ENCODE results near the gene MTTP. TPM values are rescaled to one million over a fixed set of nuclear protein-coding genes. Genes with fewer than 3 reads are reported as not detected.

MTTP gene
- total RNA-seq, 1 donor from 2014 or later = not detected

DNA sequence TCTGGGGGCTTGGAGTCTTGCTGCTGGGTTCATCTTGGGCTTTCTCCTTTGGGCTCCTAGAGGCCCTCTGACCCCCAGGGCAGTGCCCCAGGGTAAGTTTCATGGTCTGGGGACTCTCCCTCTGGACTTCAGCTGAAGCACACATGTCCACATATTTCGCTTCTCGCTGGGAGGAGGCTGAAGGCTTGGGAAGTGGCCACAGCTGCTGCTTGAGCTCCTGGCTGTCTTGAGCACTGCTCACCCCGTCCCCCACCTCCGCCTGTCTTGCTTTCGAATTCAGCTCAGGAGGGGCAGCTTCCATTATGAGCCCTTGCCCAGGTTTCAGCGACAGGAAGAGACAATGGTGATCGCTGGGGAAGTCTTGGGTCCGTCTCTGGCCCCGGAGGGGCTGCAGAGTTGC is 79.3 kb downstream of the MTTP start:
- Mint-ChIP-seq H3K36me3 (ENCODE audit: unreplicated experiment) (peaks cover 4% of the 10 kb centered on the region), H3K4me3 (ENCODE audit: unreplicated experiment) (no peak overlapping the region), H3K4me1 (ENCODE audit: low read depth, unreplicated experiment) (peaks cover 2% of the 10 kb centered on the region)

DNA sequence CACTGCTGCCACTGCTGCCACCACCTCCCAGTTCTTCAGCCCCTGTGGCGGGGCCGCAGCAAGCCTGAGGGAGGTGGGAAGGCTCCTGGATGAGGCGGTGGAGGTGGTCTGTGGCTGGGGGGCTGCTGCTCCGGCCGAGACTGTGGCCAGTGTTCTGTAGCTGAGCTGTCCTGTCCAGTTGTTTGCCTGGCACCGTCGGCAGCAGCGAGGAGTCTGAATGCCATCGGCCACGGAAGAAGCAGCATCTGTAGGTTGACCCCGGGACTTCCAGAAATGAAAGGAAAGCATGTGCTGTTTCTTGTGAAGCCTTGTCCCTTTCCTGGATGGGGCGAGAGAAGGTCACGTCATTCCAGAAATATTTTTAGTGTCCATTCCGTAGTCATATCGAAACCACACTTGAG is 79.7 kb downstream of the MTTP start:
- no peak overlapping the region for H3K4me3 Mint-ChIP-seq (ENCODE audit: unreplicated experiment)
- no peak overlapping the region for H3K27ac Mint-ChIP-seq (ENCODE audit: unreplicated experiment)
- peaks cover 3% of the 10 kb centered on the region for H3K9me3 Mint-ChIP-seq (ENCODE audit: unreplicated experiment)
- TF ChIP-seq, protein P1, sequence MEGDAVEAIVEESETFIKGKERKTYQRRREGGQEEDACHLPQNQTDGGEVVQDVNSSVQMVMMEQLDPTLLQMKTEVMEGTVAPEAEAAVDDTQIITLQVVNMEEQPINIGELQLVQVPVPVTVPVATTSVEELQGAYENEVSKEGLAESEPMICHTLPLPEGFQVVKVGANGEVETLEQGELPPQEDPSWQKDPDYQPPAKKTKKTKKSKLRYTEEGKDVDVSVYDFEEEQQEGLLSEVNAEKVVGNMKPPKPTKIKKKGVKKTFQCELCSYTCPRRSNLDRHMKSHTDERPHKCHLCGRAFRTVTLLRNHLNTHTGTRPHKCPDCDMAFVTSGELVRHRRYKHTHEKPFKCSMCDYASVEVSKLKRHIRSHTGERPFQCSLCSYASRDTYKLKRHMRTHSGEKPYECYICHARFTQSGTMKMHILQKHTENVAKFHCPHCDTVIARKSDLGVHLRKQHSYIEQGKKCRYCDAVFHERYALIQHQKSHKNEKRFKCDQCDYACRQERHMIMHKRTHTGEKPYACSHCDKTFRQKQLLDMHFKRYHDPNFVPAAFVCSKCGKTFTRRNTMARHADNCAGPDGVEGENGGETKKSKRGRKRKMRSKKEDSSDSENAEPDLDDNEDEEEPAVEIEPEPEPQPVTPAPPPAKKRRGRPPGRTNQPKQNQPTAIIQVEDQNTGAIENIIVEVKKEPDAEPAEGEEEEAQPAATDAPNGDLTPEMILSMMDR (IDR thresholded peaks at IDR 0.05; ENCODE audit: partially characterized antibody, unreplicated experiment) = no peak
- peaks cover 4% of the 10 kb centered on the region for H3K36me3 Mint-ChIP-seq (ENCODE audit: unreplicated experiment)
- no peaks in the 10 kb centered on the region for H3K4me1 Mint-ChIP-seq (ENCODE audit: low read depth, unreplicated experiment)
- peaks cover 6% of the 10 kb centered on the region for H3K27me3 Mint-ChIP-seq (ENCODE audit: unreplicated experiment)
- no peak for DNase-seq

More for the DNA sequence above, 79.3 kb downstream of the MTTP start:
- no peak for DNase-seq
- peaks cover 6% of the 10 kb centered on the region for H3K27me3 Mint-ChIP-seq (ENCODE audit: unreplicated experiment)
- peaks cover 3% of the 10 kb centered on the region for H3K9me3 Mint-ChIP-seq (ENCODE audit: unreplicated experiment)
- TF ChIP-seq, protein P1 (IDR thresholded peaks at IDR 0.05; ENCODE audit: partially characterized antibody, unreplicated experiment) = no peak
- H3K27ac Mint-ChIP-seq (ENCODE audit: unreplicated experiment) = peak overlapping the region; percentile 17

DNA sequence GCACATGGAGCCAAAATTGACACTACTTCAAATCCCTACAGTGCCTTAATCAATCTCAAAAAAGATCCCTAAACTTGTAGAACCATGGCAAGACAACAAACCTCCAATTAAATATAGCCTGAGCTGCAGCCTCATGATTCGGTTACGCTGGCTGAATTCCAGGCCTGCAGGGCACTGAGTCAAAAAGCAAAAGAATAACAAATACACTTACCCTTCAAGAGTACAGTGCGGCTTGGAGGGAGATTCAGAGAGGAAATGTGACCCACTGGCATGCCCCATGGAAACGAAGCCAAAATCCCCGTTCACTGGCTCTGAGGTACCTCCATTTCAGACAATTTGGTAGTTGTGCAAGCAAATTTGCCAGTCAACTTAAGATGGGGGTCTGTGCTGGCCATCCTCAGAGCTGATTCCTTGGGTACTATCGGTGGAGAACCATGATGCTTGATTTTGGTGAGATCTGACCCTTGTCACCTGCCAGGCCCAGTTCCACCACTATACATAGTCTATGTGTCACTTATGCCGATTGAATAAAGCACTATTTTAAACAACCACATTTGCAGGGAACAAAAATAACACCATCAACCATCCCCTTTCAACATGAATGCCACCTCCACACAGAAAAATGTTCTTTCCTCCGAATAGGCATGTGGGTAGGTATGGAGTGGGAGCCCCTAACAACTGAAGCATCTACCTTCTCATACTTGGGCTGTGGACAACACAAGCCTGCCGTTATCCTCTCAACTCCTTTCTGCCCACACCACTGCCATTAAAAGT is 80.9 kb downstream of the MTTP start:
- TF ChIP-seq, protein P1 (IDR thresholded peaks at IDR 0.05; ENCODE audit: partially characterized antibody, unreplicated experiment) = no peak
- DNase-seq = no peak
- no peak overlapping the region for H3K27ac Mint-ChIP-seq (ENCODE audit: unreplicated experiment)
- H3K36me3 Mint-ChIP-seq (ENCODE audit: unreplicated experiment) = peaks cover 4% of the 10 kb centered on the region
- no peaks in the 10 kb centered on the region for H3K4me1 Mint-ChIP-seq (ENCODE audit: low read depth, unreplicated experiment)
- H3K4me3 Mint-ChIP-seq (ENCODE audit: unreplicated experiment) = no peak overlapping the region
- peaks cover 6% of the 10 kb centered on the region for H3K27me3 Mint-ChIP-seq (ENCODE audit: unreplicated experiment)
- H3K9me3 Mint-ChIP-seq (ENCODE audit: unreplicated experiment) = peaks cover 3% of the 10 kb centered on the region

DNA sequence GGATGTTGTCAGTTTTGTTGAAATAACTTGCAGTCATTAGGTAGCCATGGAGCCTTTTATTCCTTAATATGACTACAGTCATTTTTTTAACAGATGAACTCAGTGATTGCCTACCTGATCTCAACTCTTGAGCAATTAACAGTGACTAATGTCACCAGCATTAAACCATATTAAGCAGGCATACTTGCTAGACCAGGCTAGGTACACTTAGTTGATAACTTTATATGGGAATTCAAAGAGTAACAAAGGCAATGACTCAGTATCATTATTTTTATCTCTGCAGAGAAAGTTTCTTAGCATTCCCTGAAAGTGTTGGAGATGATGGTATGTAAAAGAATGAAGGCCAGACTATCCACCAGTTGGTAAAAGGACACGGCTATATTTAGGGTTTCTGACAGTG is 83.2 kb downstream of the MTTP start, which contains the start of gene C4orf54:
TSS of gene C4orf54 (minus strand) at position 31 of the 400 bp plus-strand sequence. CDS start 3,180 bp downstream, outside the sequence.
- Mint-ChIP-seq H3K36me3 (ENCODE audit: unreplicated experiment) (peaks cover 4% of the 10 kb centered on the region), H3K27me3 (ENCODE audit: unreplicated experiment) (peaks cover 2% of the 10 kb centered on the region), H3K4me3 (ENCODE audit: unreplicated experiment) (no peak within 1 kb of the TSS), H3K9me3 (ENCODE audit: unreplicated experiment) (no peaks in the 10 kb centered on the region), H3K4me1 (ENCODE audit: low read depth, unreplicated experiment) (no peaks in the 10 kb centered on the region), H3K27ac (ENCODE audit: unreplicated experiment) (no peak within 1 kb of the TSS)
- DNase-seq = no peak
- TF ChIP-seq, protein P1 (IDR thresholded peaks at IDR 0.05; ENCODE audit: partially characterized antibody, unreplicated experiment) = no peak

DNA sequence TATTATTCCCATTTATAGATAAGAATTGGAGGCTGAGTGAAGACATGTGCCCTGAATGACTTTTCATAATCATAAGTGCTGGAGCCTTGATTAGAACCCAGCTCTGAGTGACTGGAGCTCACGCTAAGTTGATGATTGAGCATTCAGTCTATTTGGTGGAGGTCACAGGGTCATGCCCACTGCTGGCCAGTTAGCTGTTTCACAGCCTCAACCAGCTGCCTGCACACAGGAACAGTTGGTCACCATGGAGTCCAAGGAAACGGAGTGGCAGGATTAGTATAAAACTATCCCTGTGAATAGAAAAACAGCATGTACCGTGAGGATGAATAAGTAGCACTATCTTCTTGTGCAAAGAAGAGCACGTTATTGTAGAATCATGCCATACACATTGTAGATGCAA is 84.0 kb downstream of the MTTP start:
- Mint-ChIP-seq H3K4me1 (ENCODE audit: low read depth, unreplicated experiment) (no peaks in the 10 kb centered on the region), H3K9me3 (ENCODE audit: unreplicated experiment) (peaks cover 3% of the 10 kb centered on the region), H3K27me3 (ENCODE audit: unreplicated experiment) (peaks cover 6% of the 10 kb centered on the region), H3K4me3 (ENCODE audit: unreplicated experiment) (no peak overlapping the region), H3K36me3 (ENCODE audit: unreplicated experiment) (peaks cover 2% of the 10 kb centered on the region), H3K27ac (ENCODE audit: unreplicated experiment) (no peak overlapping the region)
- TF ChIP-seq, protein P1 (IDR thresholded peaks at IDR 0.05; ENCODE audit: partially characterized antibody, unreplicated experiment) = no peak
- no peak for DNase-seq

All from glutamatergic neuron (in vitro differentiated cells).